GM18858 (cell line): ENCODE results near the gene MED27.

Experiments
- ATAC-seq: cut with Tn5 transposase; IDR thresholded peaks from one replicate; pipeline ENCODE4 v1.9.1; 2021; ENCODE audit not compliant: unreplicated experiment

MED27 gene

DNA sequence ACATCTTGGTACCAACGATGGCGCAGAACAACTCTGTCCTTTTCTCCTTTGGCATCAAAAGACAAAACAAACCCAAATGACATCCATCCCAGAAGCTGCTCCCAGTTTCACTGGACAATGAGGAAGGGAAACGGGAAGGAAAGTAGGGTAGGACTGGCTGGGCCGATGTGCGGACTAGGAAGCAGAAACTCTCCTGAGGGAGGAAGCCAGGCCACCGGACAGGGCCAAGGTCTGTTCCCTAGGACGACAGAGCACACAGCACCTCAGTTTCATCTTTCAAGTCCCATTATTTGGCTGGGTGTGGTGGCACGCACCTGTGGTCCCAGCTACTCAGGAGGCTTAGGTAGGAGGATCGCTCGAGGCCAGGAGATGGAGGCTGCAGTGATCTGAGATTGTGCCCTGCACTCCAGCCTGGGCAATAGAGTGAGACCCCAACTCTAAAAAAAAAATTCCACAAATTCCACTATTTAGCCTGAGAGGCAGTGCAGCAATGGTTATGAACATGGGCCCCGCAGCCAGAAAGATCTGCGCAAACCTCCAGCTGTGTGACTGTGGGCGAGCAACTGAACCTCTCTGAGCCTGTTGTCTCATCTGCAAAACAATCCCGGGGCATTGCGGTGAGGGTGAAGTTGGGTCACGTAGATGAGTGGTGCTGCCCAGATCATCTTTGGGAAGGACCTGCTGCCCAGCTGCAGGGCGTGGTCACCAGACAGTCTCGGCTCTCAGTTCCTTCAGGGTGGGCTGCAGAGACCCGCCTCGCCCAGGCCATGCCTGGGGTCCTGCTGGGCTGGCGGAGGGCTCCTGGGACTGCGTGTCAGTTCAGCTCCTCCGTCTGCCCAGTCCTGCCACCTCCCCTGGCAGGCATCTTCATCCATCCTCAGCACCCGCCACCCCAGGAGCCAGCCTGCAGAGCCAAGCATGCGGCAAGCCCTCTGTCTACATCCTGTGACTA is 238.6 kb downstream of the MED27 start:
- ATAC-seq: no peak

DNA sequence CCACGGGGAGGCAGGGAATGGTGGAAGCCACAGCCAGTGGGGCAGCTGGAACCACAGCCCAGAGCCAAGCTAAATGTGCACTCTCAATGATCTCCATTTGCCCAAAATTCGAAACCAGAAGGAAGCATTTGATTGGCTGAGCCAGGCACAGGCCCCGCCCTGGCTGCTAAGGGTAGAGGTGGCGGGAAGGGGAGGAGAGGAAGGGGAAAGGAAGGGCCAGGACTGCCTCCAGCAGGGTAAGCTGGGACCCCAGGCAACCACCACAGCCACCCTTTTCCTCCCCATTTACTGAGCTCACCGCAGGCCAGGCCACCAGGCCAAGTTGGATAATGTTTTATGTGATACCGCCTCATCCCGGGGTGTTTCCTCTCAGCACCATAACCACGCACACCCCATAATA is 239.4 kb downstream of the MED27 start:
- no peak for ATAC-seq

DNA sequence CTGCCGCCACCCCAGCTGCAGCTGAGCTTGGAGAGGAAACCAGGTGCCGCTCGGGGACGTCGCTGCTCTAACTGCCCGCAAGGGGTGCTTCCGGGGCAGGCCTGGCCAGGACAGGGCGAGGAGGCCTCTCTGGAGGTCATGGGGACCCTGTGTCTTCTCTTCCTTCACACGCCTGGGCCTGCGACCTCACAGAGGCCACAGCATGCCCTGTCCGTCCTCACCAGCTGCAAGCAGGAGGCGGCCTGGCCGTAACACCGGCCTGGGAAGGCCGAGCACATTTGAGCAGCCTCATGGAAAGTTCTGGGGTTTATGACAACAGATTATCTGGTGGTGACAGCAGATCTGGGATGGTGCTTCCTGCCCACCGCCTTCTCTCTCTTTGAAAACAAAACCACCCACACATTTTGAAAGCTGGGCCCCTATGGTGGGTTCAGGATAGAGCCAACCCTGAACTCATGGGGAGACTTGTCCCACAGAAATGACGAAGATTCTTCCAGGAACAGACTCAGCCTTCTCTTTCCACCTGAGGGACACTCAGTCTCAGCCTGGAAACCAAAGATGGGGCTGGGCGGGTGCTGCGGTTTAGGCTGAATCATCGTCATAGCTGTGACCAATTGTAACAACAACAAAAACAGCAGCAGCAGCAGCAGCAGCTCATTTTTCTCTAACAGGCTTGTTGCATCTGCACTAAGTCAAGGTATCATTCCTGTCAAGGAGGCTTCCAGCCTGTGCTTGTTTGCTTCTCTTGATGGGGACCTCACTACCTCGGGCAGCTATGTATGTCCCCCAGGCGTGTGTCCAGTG is 240.2 kb downstream of the MED27 start:
- ATAC-seq: no peak

DNA sequence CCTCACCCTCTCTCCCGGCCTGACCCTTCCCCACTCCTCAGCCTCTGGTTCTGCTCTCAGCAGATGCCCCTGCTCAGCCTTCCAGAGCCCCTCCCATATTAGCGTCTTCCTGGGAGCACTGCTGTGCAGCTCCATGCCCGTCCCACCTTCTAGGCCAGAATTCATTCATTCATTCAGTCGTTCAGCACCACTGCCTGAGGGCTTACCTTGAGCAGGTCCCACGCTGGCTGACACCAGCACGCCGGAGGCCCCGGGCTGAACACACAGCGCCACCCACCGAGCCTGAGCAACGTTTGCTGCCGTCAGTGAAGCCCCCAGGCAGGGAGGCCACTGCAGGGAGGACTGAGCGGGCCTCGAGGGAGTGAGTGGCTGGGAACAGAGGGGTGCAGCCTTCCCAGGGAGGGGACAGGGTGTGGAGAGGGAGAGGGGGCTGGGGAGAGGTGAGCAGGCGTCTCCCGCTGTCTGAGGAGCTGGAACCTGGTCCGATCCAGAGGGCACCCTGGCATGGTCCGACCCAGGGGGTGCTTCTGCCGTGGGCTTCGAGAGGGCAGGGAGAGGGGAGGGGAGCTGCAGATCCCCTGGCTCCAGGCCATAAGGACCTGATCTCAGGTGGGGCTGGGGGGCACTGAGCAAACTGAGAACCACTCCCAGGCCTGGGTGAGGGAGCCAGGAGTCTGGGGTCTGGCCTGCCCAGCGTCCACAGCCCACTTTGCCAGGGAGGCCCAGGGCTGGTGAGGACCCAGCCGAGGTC is 241.0 kb downstream of the MED27 start:
- no peak for ATAC-seq

DNA sequence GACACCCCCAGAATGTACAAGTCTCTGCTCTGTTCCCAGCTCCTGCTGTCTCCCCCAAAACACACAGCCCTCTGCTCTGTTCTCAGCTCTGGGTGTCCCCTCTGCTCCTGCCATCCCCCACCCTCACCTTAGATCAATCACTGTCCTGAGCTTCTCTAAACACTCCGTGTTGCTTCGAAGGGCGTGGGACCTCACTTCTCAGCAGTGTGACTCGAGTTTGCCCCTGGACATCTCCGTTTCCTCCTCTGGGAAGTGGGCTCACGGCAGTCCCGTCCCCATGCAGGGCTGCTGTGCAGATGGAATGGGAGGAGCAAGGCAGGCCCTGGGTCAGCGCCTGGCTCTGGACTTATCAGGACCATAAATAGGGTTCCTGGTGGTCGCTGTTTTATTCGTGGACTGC is 241.8 kb downstream of the MED27 start:
- no peak for ATAC-seq

DNA sequence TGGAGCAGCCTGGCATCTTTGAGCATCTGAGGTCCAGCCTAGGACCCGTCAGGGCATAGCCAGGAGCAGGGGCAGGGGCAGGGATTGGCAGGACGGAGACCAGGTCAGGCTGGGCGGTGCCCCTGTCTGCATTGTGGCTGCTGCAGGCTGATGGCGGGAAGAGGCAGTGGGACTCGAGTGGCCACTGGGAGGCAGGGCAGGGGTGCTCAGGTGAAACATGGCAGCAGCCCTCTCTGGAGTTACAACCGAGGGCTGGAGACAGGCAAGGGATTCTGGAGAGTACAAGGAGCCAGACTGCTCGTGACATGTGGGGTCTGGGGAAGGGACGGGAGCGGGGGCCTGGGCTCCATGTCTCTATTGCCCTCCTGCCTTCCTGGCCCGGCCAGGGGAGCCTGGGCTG is 242.4 kb downstream of the MED27 start:
- ATAC-seq: no peak

DNA sequence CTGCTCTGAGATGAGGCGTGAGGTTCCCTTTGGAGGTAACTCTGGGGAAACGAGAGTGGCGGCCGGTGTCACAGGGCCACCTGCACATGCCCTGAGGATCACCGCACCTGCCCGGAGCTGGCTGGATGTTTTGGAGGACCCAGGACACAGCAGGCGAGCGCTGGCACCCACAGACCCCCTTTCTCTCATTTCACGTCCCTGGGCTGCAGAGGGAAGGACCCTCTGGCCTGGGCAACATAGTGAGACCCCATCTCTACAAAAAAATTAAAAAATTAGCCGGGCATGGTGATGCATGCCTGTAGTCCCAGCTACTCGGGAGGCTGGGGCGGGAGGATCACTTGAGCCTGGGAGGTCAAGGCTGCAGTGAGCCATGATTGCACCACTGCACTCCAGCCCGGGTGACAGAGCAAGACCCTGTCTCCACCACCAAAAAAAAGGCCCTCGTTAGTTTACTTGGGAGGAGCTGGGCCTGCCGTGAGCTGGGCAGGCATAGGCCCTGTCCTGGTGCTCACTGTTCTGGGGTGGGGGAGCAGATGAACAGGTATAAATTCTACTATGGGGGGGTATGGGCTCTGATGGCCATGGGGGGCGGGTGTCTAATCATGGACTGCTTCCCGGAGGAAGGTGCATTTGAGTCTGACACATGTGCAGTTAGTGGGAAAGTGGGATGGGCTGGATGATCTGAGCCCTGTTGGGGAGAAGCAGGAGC is 242.9 kb downstream of the MED27 start:
- ATAC-seq: no peak

DNA sequence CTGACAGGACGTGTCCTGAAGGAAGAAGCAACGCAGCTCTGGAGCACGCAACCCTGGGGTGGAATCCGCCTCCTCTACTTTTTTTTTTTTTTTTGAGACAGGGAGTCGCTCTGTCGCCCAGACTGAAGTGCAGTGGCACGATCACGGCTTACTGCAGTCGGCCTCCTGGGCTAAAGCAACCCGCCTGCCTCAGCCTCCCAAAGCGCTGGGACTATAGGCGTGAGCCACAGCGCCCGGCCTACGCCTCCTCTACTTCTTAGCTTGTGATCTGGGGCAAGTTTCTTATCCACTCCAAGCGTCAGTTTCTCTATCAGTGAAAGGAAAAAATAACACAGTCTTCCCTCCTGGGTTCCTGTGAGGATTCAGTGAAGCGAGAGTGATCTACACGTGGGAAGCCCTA is 243.6 kb downstream of the MED27 start:
- no peak for ATAC-seq

DNA sequence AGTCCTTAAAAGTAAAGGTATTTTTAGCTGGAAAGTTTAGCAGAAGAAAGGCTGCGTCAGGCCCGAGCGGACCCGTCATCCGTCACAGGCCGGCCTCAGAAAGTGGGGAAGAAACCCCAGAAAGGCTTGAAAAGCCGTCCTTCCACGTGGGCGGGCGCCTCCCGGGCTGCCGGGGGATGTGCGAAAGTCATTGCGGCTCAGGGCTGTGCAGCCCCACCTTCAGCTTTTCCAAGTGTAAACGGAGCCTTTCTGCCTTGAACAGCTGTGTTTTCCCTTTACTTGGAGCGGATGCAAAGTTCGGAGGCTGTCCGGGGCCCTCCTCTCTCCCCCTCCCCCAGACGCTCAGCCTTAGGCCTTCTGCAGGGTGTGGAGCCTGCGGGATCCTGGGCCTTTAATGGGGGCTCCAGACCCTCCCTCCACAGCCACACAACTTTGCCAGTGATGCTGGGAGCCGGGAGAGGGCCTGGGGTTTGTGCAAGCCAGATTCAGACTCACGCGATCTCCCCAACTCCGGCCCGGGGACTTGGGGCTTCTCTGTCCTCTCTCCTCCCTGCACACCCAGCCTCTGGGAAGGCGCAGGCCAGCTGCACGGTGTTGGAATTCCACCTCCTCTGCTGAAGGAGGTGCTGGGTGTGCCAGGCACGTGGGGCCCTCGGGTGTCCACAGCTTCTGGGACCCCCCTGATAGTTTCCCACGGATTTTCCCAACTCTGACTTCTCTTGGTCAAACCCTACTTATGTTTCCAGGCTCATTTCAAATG is 244.3 kb downstream of the MED27 start:
- ATAC-seq: no peak

DNA sequence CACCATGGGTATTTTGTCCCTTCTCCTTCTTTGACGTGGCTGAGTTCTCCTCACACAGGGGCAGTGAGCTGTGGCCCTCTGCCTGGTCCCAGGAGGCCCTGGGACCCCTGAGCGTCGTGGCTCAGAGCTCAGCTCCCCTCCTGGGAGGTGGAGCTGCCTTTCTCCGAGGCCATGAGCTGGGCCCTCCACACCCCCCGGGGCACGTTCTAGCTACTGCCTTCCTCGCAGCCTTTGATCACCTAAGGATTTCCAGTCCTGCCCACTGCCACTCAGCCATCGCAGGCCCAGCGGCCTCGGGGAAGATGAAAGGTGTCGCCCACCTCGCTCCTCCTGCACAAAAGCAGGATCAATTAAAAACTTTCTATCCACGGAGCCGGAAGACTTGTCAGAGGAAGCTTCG is 244.9 kb downstream of the MED27 start:
- ATAC-seq: no peak

DNA sequence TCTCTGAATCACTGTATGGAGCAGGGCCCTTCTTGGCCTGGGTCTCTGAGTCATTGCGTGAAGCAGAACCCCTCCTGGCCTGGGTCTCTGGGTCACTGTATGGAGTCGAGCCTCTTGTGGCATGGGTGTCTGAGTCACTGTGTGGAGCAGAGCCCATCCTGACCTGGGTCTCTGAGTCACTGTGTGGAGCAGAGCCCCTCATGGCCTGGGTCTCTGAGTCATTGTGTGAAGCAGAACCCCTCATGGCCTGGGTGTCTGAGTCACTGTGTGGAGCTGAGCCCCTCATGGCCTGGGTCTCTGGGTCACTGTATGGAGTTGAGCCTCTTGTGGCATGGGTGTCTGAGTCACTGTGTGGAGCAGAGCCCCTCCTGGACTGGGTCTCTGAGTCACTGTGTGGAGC is 245.8 kb downstream of the MED27 start:
- no peak for ATAC-seq

DNA sequence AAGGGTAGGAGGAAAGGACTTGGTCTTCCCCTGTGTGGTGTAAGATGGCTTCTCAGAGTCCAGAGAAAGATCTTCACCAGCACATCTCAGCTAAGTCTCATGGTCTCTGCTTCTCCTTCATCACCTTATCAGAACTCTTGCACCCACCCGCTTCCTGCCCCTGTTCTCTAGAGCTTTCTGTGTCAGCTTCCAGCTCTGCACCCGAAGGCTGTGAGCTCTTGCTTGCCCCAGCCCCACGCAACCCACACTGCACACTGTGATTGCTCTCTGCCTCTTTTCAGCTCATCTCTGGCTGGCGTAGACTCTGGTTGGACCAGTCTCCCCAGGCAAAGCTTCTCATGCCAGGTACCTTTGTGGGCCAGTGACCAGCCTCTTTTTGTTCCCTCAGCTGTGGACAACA is 246.6 kb downstream of the MED27 start:
- no peak for ATAC-seq

DNA sequence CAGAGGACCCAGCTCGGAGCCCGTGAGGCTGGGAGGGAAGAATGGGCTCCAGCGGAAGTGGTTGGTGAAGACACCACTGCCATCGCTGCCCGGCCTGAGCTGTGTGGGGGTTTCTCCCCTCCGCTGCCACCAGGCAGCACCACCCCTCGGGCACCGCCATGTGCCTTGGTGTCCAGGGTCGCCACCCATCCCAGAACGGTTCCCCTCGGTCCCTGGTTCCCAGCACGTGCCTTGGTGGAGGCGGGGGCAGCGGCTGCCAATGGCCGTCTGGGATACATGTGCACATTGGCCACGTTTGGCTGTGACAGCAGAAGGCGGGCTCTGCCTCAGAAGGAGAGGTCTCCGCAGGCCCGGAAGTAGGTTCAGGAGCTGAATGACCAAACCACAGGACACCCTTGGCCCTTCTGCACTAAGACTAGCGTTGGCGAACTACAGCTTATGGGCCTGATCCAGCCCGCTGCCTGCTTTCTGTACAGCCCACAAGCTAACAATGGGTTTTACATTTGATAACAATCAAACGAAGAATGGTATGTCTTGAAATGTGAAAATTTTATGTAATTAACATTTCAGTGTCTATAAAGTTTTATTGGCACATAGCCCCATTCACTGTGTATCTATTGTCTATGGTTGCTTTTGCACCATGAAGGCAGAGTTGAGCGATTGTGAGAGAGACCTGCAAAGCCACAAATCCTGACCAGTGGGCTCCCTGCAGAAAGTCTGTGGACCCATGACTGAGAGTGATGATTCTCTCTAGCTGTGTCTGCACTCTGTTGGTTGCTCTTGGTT is 248.1 kb downstream of the MED27 start:
- ATAC-seq: no peak

DNA sequence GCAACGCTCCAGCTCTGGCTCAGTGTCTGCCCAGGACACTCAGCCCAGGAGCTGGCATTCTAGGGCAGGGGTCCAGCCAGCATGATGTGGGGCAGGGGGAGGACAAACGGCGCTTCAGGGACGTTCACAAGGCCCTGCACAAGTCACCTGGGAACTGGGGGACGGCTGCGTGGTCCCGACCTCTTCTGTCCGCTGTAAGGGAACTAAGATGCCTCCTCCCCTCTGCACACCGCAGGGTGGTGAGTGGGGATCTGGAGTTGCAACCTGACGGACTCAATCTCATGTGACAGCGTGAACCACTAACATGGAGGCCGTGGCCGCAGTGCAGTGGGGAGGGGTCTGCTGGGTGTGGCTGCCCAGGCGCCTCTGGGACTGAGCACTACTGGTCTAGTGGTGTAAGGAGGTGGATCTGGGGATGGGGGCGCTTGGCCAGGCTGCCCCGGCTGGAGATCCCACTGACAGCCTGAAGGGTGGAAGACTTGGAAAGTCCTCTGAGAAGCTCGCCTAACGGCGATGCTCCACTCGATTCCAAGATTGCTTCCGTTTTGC is 251.8 kb downstream of the MED27 start:
- ATAC-seq: no peak

DNA sequence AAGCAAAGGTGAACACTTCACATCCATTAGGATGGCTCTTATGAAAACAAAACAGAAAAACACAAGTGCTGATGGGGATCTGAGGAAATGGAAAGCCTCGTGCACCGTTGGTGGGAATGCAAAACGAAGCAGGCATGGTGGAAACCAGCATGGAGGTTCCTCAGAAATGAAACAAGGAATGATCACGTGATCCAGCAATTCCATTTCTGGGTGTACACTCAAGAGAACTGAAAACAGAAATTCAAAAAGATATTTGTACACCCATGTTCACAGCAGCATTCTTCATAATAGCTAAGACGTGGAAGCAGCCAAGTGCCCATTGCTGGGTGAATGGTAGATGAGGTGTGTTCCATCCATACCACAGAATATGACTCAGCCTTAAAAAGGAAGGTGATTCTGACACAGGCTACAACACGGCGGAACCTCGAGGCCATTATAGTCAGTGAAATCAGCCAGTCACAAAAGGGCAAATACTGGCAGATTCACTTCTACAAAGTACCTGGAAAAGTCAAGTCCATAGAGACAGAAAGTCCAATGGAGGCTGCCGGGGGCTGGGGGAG is 252.6 kb downstream of the MED27 start:
- ATAC-seq: no peak

DNA sequence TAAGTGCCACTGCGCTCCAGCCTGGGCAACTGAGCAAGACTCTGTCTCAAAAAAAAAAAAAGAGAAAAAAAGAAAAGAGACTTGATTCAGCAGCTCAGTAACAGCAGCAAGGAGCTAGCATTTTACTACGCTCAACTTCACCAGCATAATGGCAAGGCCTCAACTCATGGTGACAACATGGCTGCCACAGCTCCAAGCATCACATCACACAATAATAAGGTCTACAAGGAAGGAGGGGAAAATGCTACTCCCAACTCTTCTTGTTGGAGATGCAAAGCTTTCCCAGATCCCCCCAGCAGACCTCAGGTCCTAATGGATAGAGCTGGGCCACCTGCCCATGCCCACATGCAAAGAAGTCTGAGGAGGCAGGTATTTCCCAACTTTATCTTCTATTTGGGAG is 253.6 kb downstream of the MED27 start:
- no peak for ATAC-seq

DNA sequence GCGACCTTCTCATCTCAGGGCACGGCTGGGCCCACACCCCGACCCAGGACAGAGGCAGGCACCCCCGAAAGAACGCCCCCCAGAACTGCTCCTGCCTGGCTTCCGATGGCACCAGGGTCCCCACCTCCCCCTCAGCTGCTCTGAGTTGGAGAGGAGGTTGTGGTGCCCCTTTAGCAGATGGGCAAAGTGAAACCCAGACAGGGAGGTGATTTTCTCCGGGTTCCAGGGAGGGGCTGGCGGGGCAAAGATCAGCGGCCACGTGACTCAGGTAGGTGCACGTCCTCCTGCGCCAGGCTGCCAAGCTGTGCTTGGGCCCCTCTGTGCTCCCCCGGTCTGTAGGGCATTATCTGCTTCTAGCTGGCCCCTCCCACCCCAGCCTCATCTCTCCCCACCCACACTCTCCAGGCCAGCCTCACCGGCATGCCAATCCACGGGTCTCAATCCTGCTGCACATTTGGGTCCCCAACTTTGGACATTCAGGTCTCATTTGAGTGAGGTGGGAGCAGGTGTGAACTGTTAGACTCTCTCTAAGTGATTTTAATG is 254.6 kb downstream of the MED27 start:
- ATAC-seq: no peak

DNA sequence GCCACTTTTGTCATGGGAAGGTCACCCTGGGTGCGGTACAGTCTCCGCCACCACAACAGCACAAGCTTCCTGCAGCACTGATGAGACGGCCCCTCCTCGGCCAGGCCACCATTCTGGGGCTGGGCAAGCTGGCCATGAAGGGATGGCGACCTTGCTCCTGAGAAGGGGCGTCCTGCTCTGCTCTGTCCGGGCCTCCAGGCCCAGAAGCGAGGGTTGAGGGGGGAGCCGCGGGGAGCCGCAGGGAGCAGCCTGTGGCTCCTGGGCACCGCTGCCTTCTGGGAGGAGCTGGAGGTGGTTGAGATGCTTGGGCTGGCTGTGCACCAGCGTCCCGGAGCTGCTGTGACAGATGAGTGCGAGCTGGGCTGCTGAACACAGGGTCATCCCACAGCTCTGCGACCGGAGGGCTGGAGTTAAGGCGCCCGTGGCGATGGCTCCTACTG is 255.5 kb downstream of the MED27 start:
- no peak for ATAC-seq
